Hepatocyte (in vitro differentiated cells): ENCODE results near the gene ACAN. TPM values are rescaled to one million over a fixed set of nuclear protein-coding genes. Genes with fewer than 3 reads are reported as not detected.

Experiments
- DNase-seq: peaks from one replicate; pipeline ENCODE4 v3.0.0-alpha.2; 2016; ENCODE audit warnings: low spot score
- H2AFZ ChIP-seq: fragments of 200-600 bp; sonication (generic); 2 replicates; pipeline ENCODE4 v1.6.0; 2016; ENCODE audit warnings: antibody characterized with exemption, mild to moderate bottlenecking
- H3K27ac ChIP-seq: fragments of 200-600 bp; sonication (generic); 2 replicates; pipeline ENCODE4 v1.5.1; 2016; ENCODE audit warnings: mild to moderate bottlenecking
- H3K27me3 ChIP-seq: fragments of 200-600 bp; sonication (generic); 2 replicates; pipeline ENCODE4 v1.6.1; 2016
- H3K36me3 ChIP-seq: fragments of 200-600 bp; sonication (generic); replicated peaks from 2 replicates; pipeline ENCODE4 v1.5.1; 2016; ENCODE audit warnings: low read depth; ENCODE audit not compliant: insufficient read depth
- H3K4me1 ChIP-seq: fragments of 200-600 bp; sonication (generic); 2 replicates; pipeline ENCODE4 v1.5.1; 2016; ENCODE audit warnings: mild to moderate bottlenecking, moderate library complexity; ENCODE audit not compliant: insufficient read depth
- H3K4me2 ChIP-seq: fragments of 200-600 bp; sonication (generic); 2 replicates; pipeline ENCODE4 v1.6.0; 2016
- H3K4me3 ChIP-seq: fragments of 200-600 bp; sonication (generic); 2 replicates; pipeline ENCODE4 v1.5.1; 2016; ENCODE audit warnings: mild to moderate bottlenecking
- H3K79me2 ChIP-seq: fragments of 200-600 bp; sonication (generic); 2 replicates; pipeline ENCODE4 v1.6.0; 2017; ENCODE audit warnings: mild to moderate bottlenecking
- H3K9me2 ChIP-seq: fragments of 200-600 bp; sonication (generic); replicated peaks from 2 replicates; pipeline ENCODE4 v1.6.0; 2017; ENCODE audit warnings: mild to moderate bottlenecking; ENCODE audit not compliant: insufficient read depth
- H3K9me3 ChIP-seq: fragments of 200-600 bp; sonication (generic); 2 replicates; pipeline ENCODE4 v1.5.1; 2016; ENCODE audit warnings: low read depth, mild to moderate bottlenecking
- H4K20me1 ChIP-seq: fragments of 200-600 bp; sonication (generic); 2 replicates; pipeline ENCODE4 v1.6.0; 2016; ENCODE audit warnings: mild to moderate bottlenecking; ENCODE audit not compliant: insufficient read depth, poor library complexity, severe bottlenecking
- EZH2 ChIP-seq: fragments of 200-600 bp; sonication (generic); IDR thresholded peaks from 2 replicates; pipeline ENCODE4 v1.6.1; 2016; ENCODE audit warnings: antibody characterized with exemption, mild to moderate bottlenecking, borderline replicate concordance
- EZH2phosphoT487 ChIP-seq: fragments of 200-600 bp; sonication (generic); IDR thresholded peaks from one replicate; pipeline ENCODE4 v1.6.1; 2018; ENCODE audit warnings: antibody characterized with exemption, mild to moderate bottlenecking, low read depth, moderate library complexity; ENCODE audit not compliant: unreplicated experiment, severe bottlenecking
- WGBS: methylation state at CpG from one replicate; pipeline ENCODE4 v1.1.6; 2016; ENCODE audit warnings: low lambda C conversion rate; ENCODE audit errors: missing lambda C conversion rate; 5-methylcytosine and 5-hydroxymethylcytosine counted together
- polyA plus RNA-seq: library from polyadenylated mRNA; unstranded; fragments of >200 nt; fragmentation: Nextera tagmentation; extraction: Ambion mirVana; gene quantifications from 2 replicates; pipeline ENCODE4 v1.2.1, GENCODE V29; 2016
- total RNA-seq: library from RNA; depleted of rRNA; stranded (reverse); fragments of >200 nt; gene quantifications from 2 replicates; pipeline ENCODE4 v1.2.3, GENCODE V29; 2014
- TF ChIP-seq, protein P1 (sequence below): fragments of 200-600 bp; sonication (generic); IDR thresholded peaks from 2 replicates; pipeline ENCODE4 v1.5.1; 2016; ENCODE audit warnings: antibody characterized with exemption, mild to moderate bottlenecking; ENCODE audit not compliant: poor library complexity

The ACAN gene
- total and polyA plus RNA-seq, 2 experiments from 2014 or later: 0.20 to 0.34 TPM

DNA sequence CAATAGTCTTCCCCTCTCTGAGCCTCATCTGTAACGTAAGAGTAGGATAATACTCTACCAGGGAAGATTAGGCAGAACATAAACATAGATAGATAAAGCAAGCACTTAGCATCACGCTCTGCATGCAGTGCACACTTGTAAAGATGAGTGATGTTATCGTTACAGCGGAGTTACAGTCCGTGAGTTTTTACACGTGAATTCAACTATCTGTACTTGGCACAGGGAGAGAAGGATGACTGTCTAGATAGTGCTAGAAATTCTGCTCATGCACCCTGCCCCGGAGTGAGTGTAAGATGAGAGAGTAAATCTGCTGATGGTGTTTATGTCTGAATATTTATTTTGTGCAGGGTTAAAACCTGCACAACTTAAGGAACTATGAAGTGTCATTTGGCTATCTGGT lies 56.3 kb downstream of the ACAN start:
- H4K20me1 ChIP-seq: no peaks in the 10 kb centered on the region
- H3K9me2 ChIP-seq: no peaks in the 10 kb centered on the region
- no peaks in the 10 kb centered on the region for H3K79me2 ChIP-seq
- H3K36me3 ChIP-seq: no peaks in the 10 kb centered on the region
- H3K27ac ChIP-seq: no peak overlapping the region
- DNase-seq: no peak
- 50% methylated on average over 7 of the region's 7 CpGs for WGBS
- H3K9me3 ChIP-seq: no peaks in the 10 kb centered on the region
- H2AFZ ChIP-seq: no peak overlapping the region
- no peaks in the 10 kb centered on the region for H3K4me1 ChIP-seq
- no peak overlapping the region for H3K4me2 ChIP-seq
- TF ChIP-seq, protein P1, sequence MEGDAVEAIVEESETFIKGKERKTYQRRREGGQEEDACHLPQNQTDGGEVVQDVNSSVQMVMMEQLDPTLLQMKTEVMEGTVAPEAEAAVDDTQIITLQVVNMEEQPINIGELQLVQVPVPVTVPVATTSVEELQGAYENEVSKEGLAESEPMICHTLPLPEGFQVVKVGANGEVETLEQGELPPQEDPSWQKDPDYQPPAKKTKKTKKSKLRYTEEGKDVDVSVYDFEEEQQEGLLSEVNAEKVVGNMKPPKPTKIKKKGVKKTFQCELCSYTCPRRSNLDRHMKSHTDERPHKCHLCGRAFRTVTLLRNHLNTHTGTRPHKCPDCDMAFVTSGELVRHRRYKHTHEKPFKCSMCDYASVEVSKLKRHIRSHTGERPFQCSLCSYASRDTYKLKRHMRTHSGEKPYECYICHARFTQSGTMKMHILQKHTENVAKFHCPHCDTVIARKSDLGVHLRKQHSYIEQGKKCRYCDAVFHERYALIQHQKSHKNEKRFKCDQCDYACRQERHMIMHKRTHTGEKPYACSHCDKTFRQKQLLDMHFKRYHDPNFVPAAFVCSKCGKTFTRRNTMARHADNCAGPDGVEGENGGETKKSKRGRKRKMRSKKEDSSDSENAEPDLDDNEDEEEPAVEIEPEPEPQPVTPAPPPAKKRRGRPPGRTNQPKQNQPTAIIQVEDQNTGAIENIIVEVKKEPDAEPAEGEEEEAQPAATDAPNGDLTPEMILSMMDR: no peak
- H3K4me3 ChIP-seq: no peak overlapping the region
- H3K27me3 ChIP-seq: no peaks in the 10 kb centered on the region

DNA sequence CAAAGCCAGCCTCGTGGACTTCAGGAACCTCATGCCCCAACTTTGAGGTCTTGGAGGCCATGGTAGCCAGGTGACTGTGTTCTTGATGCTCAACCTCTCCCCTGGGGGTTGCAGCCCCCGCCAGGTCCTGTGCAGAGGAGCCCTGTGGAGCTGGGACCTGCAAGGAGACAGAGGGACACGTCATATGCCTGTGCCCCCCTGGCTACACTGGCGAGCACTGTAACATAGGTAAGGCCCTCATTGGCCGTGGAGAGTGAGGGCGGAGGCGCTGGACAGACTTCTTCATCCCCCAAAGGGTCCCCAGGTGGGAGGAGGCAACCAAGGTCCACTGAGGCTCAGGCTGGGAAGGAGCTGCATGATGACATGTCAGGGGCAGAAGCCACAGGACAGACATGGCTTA lies 57.0 kb downstream of the ACAN start:
- H4K20me1 ChIP-seq: no peaks in the 10 kb centered on the region
- H3K36me3 ChIP-seq: no peaks in the 10 kb centered on the region
- H3K9me2 ChIP-seq: no peaks in the 10 kb centered on the region
- DNase-seq: no peak
- WGBS: 84% methylated on average over 7 of the region's 7 CpGs
- H3K9me3 ChIP-seq: no peaks in the 10 kb centered on the region
- no peak overlapping the region for H3K27ac ChIP-seq
- no peaks in the 10 kb centered on the region for H3K79me2 ChIP-seq
- no peak overlapping the region for H3K4me2 ChIP-seq
- TF ChIP-seq, protein P1: no peak
- TF ChIP-seq EZH2phosphoT487 (no peak), EZH2 (no peak)
- no peak overlapping the region for H2AFZ ChIP-seq
- no peak overlapping the region for H3K4me3 ChIP-seq
- no peaks in the 10 kb centered on the region for H3K4me1 ChIP-seq
- H3K27me3 ChIP-seq: no peaks in the 10 kb centered on the region

DNA sequence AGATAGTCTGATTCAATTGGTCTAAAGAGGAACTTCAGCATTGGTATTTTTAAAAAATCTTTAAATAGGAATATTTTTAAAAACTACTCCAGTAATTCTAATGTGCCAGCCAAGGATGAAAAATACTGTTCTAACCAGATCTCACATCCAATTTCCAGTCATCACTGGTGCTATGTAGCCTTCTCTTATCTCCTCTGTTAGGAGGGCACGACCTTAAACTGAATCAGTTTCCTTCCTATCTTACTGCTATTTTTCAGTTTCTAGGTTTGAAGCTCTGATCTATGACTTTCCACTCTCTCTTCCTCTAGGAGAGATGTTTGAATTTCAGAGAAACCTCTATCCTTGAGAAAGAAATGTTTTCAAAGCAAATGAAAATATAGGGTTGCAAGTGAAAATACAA lies 60.2 kb downstream of the ACAN start:
- H3K4me2 ChIP-seq: no peak overlapping the region
- no peaks in the 10 kb centered on the region for H3K4me1 ChIP-seq
- H3K27me3 ChIP-seq: no peaks in the 10 kb centered on the region
- WGBS: 74% methylated on average over 1 of the region's 1 CpG
- H2AFZ ChIP-seq: no peak overlapping the region
- H3K9me2 ChIP-seq: no peaks in the 10 kb centered on the region
- TF ChIP-seq, protein P1: no peak
- TF ChIP-seq EZH2 (no peak), EZH2phosphoT487 (no peak)
- H3K36me3 ChIP-seq: no peaks in the 10 kb centered on the region
- no peaks in the 10 kb centered on the region for H3K9me3 ChIP-seq
- H3K4me3 ChIP-seq: no peak overlapping the region
- H3K27ac ChIP-seq: no peak overlapping the region
- no peaks in the 10 kb centered on the region for H3K79me2 ChIP-seq
- no peaks in the 10 kb centered on the region for H4K20me1 ChIP-seq
- no peak for DNase-seq

GRCh38 chr15:88864861-88865497 lies 61.7 kb downstream of the ACAN start:
- Histone ChIP-seq H3K4me3 (no peak overlapping the region), H3K27me3 (no peaks in the 10 kb centered on the region), H3K9me3 (no peaks in the 10 kb centered on the region), H2AFZ (no peak overlapping the region), H3K27ac (no peak overlapping the region), H3K4me1 (no peaks in the 10 kb centered on the region), H3K9me2 (no peaks in the 10 kb centered on the region), H4K20me1 (no peaks in the 10 kb centered on the region), H3K36me3 (no peaks in the 10 kb centered on the region), H3K4me2 (no peak overlapping the region), H3K79me2 (no peaks in the 10 kb centered on the region)
- 68% methylated on average over 4 of the region's 4 CpGs for WGBS
- TF ChIP-seq EZH2phosphoT487: no peak
- TF ChIP-seq EZH2: no peak
- TF ChIP-seq, protein P1: no peak
- no peak for DNase-seq
